IPS-18c (cell line): ENCODE results near the gene RBFOX1.

Source experiments
- H3K4me3 ChIP-seq: 2 replicates; pipeline ENCODE4 v1.7.0; 2013; ENCODE audit warnings: low read depth, mild to moderate bottlenecking, low read length, moderate library complexity; ENCODE audit not compliant: insufficient read depth
- H3K9me3 ChIP-seq: one replicate; pipeline ENCODE4 v1.6.1; 2013; ENCODE audit warnings: mild to moderate bottlenecking, low read length, moderate library complexity; ENCODE audit not compliant: control insufficient read depth, insufficient read depth

The RBFOX1 gene

GRCh38 chr16:7355758-7356157, 23.1 kb downstream of the RBFOX1 start:
- H3K9me3 ChIP-seq: no peaks in the 10 kb centered on the region
- H3K4me3 ChIP-seq: no peak overlapping the region

GRCh38 chr16:7361416-7362129, 28.9 kb downstream of the RBFOX1 start:
- no peak overlapping the region for H3K4me3 ChIP-seq
- H3K9me3 ChIP-seq: peaks cover 2% of the 10 kb centered on the region

GRCh38 chr16:7362231-7362630, 29.6 kb downstream of the RBFOX1 start:
- Histone ChIP-seq H3K4me3 (no peak overlapping the region), H3K9me3 (peaks cover 2% of the 10 kb centered on the region)

- no peak overlapping the region for H3K4me3 ChIP-seq
- H3K9me3 ChIP-seq: peaks cover 2% of the 10 kb centered on the region
These were observed 31.1 kb downstream of the RBFOX1 start for GRCh38 chr16:7363422-7364417.

DNA sequence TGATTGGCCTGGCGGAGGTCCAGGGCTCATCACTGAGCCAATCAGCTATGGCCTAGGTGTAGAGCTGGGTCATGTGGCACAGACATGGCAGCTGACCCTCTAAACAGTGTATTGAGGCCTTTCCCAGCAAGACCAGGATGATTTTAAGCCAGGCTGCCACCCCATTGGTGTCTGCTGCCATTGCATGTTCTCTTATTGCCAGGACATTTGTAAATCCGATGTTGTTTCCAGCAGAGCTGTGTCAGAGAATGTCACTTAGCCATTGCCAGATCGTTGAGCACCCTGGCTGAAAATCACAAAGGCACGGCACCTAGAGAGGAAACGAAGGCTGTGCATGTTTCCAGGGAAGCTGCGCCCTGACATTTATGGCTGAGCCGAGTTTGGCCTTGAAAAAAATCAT, 33.4 kb downstream of the RBFOX1 start:
- Histone ChIP-seq H3K9me3 (peaks cover 2% of the 10 kb centered on the region), H3K4me3 (no peak overlapping the region)

- no peak overlapping the region for H3K4me3 ChIP-seq
- H3K9me3 ChIP-seq: peaks cover 2% of the 10 kb centered on the region
These were observed 34.6 kb downstream of the RBFOX1 start for GRCh38 chr16:7366993-7367880.

DNA sequence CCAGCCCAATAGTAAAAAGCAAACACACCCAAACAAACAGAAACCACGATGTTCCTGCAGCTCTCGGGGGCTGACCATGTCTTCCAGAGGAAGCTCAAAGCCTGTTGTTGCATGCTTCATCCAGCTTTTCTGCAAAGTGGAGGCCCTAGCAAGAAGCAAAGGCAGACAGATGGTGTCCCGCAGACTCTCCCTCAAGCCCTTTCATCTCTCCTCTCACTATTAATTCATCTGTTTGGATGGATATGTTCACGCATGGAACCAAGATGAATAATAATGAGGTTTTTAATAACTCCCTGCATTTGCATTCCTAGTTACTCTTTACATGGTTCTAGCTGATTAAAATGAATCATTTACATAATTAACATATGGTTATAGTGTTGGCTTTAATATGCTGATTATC, 36.6 kb downstream of the RBFOX1 start:
- Histone ChIP-seq H3K9me3 (no peaks in the 10 kb centered on the region), H3K4me3 (no peak overlapping the region)

GRCh38 chr16:7372095-7372494, 39.5 kb downstream of the RBFOX1 start:
- H3K4me3 ChIP-seq: no peak overlapping the region
- no peaks in the 10 kb centered on the region for H3K9me3 ChIP-seq

DNA sequence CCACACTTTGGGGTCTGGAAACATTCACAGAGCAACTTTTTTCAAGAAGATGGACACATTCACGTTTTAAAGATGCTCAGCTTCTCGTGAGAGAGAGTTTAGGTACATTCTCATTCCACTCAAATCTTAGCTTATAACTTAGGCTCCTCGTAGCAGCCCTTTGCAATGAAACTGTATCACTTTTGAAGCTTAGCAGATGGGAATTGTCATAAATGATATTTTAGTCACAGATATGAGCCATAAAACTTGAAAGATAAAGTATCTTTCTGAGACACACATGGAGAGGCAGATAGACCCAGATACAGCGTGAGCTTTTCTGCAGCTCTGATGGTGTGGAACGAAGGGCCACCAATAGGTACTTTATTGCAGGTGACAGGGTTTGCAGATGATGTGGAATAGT, 41.1 kb downstream of the RBFOX1 start:
- H3K4me3 ChIP-seq: no peak overlapping the region
- H3K9me3 ChIP-seq: no peaks in the 10 kb centered on the region

GRCh38 chr16:7374614-7375174, 42.0 kb downstream of the RBFOX1 start:
- Histone ChIP-seq H3K4me3 (no peak overlapping the region), H3K9me3 (no peaks in the 10 kb centered on the region)

DNA sequence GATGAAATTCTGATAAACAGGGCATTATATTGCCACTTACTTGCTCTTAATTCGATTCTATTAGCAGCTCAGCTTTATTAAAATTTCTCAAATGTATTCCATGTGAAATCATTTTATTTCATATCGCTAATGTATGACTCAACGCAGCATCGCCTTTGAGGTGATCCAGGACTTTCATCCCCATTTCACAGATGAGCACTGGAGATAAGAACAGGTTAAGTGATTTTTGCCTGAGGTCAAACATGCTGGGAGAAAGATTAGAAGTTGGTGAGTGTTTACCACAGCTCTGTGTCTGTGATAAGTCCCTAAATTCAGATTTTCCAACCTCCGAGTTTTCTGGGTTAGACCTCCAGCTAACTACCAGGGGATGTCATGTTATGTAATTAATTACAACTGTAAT, 43.6 kb downstream of the RBFOX1 start:
- no peaks in the 10 kb centered on the region for H3K9me3 ChIP-seq
- no peak overlapping the region for H3K4me3 ChIP-seq

DNA sequence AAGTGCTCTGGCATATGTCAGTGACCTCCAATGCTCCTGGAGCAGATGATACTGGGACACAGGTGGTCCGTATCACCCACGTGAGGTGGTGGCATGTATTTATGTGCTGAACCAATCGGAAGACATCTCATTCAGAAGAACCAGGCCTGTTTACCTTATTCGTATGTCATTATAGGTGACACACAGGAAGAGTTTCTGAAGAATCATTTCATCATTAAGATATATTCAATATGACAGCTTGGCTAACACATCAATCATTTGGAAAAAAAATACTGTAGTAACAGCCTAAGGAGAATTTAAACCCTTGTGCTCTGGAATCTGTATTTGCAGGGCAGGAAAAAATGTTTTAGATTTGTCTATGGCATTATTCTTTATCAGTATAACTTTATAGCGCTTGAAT, 44.6 kb downstream of the RBFOX1 start:
- Histone ChIP-seq H3K4me3 (no peak overlapping the region), H3K9me3 (no peaks in the 10 kb centered on the region)

GRCh38 chr16:7378024-7378695, 45.5 kb downstream of the RBFOX1 start:
- no peak overlapping the region for H3K4me3 ChIP-seq
- H3K9me3 ChIP-seq: no peaks in the 10 kb centered on the region

GRCh38 chr16:7380441-7380840, 47.8 kb downstream of the RBFOX1 start:
- H3K4me3 ChIP-seq: no peak overlapping the region
- no peaks in the 10 kb centered on the region for H3K9me3 ChIP-seq

GRCh38 chr16:7380911-7381310, 48.3 kb downstream of the RBFOX1 start:
- H3K4me3 ChIP-seq: no peak overlapping the region
- no peaks in the 10 kb centered on the region for H3K9me3 ChIP-seq

GRCh38 chr16:7381671-7382070, 49.0 kb downstream of the RBFOX1 start:
- H3K9me3 ChIP-seq: no peaks in the 10 kb centered on the region
- no peak overlapping the region for H3K4me3 ChIP-seq
